Suprapubic skin (tissue), 4 donors: ENCODE measurements around the gene GSG1L. TPM values are rescaled to one million over a fixed set of nuclear protein-coding genes. Genes with fewer than 3 reads are reported as not detected.

Experiments
- DNase-seq, 2 donors: peaks; one replicate each; pipeline ENCODE4 v3.0.0-alpha.2; 2019; ENCODE audit warnings: low spot score in 2 of 2
- H3K27ac ChIP-seq: fragments of 200-600 bp; sonication (generic); one replicate; pipeline ENCODE4 v1.5.1; 2019
- H3K27me3 ChIP-seq: fragments of 200-600 bp; sonication (generic); one replicate; pipeline ENCODE4 v1.5.1; 2019
- H3K36me3 ChIP-seq: fragments of 200-600 bp; sonication (generic); one replicate; pipeline ENCODE4 v1.5.1; 2019
- H3K4me1 ChIP-seq: fragments of 200-600 bp; sonication (generic); one replicate; pipeline ENCODE4 v1.5.1; 2019
- H3K4me3 ChIP-seq: fragments of 200-600 bp; sonication (generic); one replicate; pipeline ENCODE4 v1.5.1; 2019; ENCODE audit warnings: mild to moderate bottlenecking
- H3K9me3 ChIP-seq: fragments of 200-600 bp; sonication (generic); one replicate; pipeline ENCODE4 v1.5.1; 2019
- EP300 ChIP-seq: sonication (generic); formaldehyde crosslinking; IDR thresholded peaks from one replicate; pipeline ENCODE4 v1.6.1; 2017; ENCODE audit warnings: antibody characterized with exemption
- POLR2A ChIP-seq, 2 donors: fragments of 450-650 bp; IDR thresholded peaks; one replicate each; pipeline ENCODE4 v1.6.1; 2017; ENCODE audit warnings: antibody characterized with exemption in 2 of 2, mild to moderate bottlenecking in 2 of 2, moderate library complexity in 2 of 2
- POLR2AphosphoS5 ChIP-seq, 3 donors: sonication (generic); formaldehyde crosslinking; IDR thresholded peaks; one replicate each; pipeline ENCODE4 v1.6.1; 2017; ENCODE audit warnings: antibody characterized with exemption in 3 of 3
- WGBS: methylation state at CpG from one replicate; pipeline ENCODE4 v1.1.5; 2018; 5-methylcytosine and 5-hydroxymethylcytosine counted together
- total RNA-seq, 4 donors: library from RNA; depleted of rRNA; stranded (reverse); fragments of >200 nt; gene quantifications; one replicate each; pipeline ENCODE4 v1.1.0, GENCODE V29; 2016
- TF ChIP-seq, protein P1 (sequence below), 2 donors: fragments of 200-600 bp in 1 of 2; fragments of 450-650 bp in 1 of 2; sonication (generic) in 1 of 2; IDR thresholded peaks; one replicate each; pipeline ENCODE4 v1.5.1; 2016 to 2019; ENCODE audit warnings: antibody characterized with exemption in 2 of 2, mild to moderate bottlenecking in 1 of 2, moderate library complexity in 1 of 2

Gene GSG1L
- total RNA-seq, 4 donors from 2014 or later, result 0.64 to 1.7 TPM; not detected in 2

GRCh38 chr16:27826081-27826892, 237.2 kb downstream of the GSG1L start:
- H3K27me3 ChIP-seq, result no peaks in the 10 kb centered on the region
- WGBS, result 76% methylated on average over 12 of the region's 12 CpGs
- no peaks in the 10 kb centered on the region for H3K4me1 ChIP-seq
- TF ChIP-seq POLR2A (IDR thresholded peaks at IDR 0.05) (no peak), POLR2AphosphoS5 (IDR thresholded peaks at IDR 0.05) (no peak), EP300 (no peak)
- TF ChIP-seq, protein P1, sequence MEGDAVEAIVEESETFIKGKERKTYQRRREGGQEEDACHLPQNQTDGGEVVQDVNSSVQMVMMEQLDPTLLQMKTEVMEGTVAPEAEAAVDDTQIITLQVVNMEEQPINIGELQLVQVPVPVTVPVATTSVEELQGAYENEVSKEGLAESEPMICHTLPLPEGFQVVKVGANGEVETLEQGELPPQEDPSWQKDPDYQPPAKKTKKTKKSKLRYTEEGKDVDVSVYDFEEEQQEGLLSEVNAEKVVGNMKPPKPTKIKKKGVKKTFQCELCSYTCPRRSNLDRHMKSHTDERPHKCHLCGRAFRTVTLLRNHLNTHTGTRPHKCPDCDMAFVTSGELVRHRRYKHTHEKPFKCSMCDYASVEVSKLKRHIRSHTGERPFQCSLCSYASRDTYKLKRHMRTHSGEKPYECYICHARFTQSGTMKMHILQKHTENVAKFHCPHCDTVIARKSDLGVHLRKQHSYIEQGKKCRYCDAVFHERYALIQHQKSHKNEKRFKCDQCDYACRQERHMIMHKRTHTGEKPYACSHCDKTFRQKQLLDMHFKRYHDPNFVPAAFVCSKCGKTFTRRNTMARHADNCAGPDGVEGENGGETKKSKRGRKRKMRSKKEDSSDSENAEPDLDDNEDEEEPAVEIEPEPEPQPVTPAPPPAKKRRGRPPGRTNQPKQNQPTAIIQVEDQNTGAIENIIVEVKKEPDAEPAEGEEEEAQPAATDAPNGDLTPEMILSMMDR (IDR thresholded peaks at IDR 0.05), result no peak
- no peaks in the 10 kb centered on the region for H3K36me3 ChIP-seq
- peak; percentile 25 to 49 for DNase-seq
- H3K4me3 ChIP-seq, result no peak overlapping the region
- no peak overlapping the region for H3K27ac ChIP-seq
- H3K9me3 ChIP-seq, result no peaks in the 10 kb centered on the region

DNA sequence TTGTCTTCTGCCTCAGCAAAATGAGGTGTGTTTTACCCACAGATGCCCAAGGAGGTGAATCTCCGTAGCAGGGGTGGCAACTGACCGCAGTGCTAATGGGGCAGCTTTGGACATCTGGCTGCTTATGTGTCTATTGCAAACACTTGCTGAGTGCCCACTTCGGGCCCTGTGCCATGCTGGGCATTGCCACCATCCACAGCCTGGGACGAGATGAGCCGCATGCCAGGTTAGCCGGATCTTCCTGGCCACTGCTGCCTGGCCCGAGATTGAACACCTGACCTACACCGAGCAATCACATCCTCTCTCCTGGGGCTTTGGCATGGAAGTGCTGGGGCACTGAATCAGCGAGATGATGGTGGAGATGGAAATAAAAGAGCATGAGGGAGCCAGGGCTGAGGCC, 238.7 kb downstream of the GSG1L start:
- 82% methylated on average over 9 of the region's 9 CpGs for WGBS

GRCh38 chr16:27824006-27824405, 239.5 kb downstream of the GSG1L start:
- 82% methylated on average over 6 of the region's 7 CpGs for WGBS
- H3K4me3 ChIP-seq, result no peak overlapping the region

More for the DNA sequence above, 238.7 kb downstream of the GSG1L start:
- DNase-seq, result peak; percentile 21 to 59
- H3K9me3 ChIP-seq, result no peaks in the 10 kb centered on the region
- no peaks in the 10 kb centered on the region for H3K4me1 ChIP-seq
- H3K36me3 ChIP-seq, result no peaks in the 10 kb centered on the region
- TF ChIP-seq, protein P1 (IDR thresholded peaks at IDR 0.05), result no peak
- TF ChIP-seq POLR2AphosphoS5 (IDR thresholded peaks at IDR 0.05) (no peak), POLR2A (IDR thresholded peaks at IDR 0.05) (no peak), EP300 (no peak)
- H3K4me3 ChIP-seq, result no peak overlapping the region
- no peak overlapping the region for H3K27ac ChIP-seq
- no peaks in the 10 kb centered on the region for H3K27me3 ChIP-seq

GRCh38 chr16:27823421-27823820, 240.1 kb downstream of the GSG1L start:
- Histone ChIP-seq H3K27me3 (no peaks in the 10 kb centered on the region), H3K36me3 (no peaks in the 10 kb centered on the region), H3K27ac (no peak overlapping the region), H3K4me1 (no peaks in the 10 kb centered on the region), H3K4me3 (no peak overlapping the region), H3K9me3 (no peaks in the 10 kb centered on the region)
- TF ChIP-seq EP300, result no peak
- TF ChIP-seq, protein P1 (IDR thresholded peaks at IDR 0.05), result no peak
- no peak for TF ChIP-seq POLR2AphosphoS5 (IDR thresholded peaks at IDR 0.05)
- no peak for TF ChIP-seq POLR2A (IDR thresholded peaks at IDR 0.05)
- DNase-seq, result peak in 1 of 2 donors; percentile 18
- 70% methylated on average over 8 of the region's 8 CpGs for WGBS

More at GRCh38 chr16:27824006-27824405, 239.5 kb downstream of the GSG1L start:
- Histone ChIP-seq H3K27ac (no peak overlapping the region), H3K36me3 (no peaks in the 10 kb centered on the region), H3K4me1 (no peaks in the 10 kb centered on the region), H3K9me3 (no peaks in the 10 kb centered on the region), H3K27me3 (no peaks in the 10 kb centered on the region)
- DNase-seq, result peak; percentile 36 to 48
- TF ChIP-seq POLR2A (IDR thresholded peaks at IDR 0.05) (no peak), POLR2AphosphoS5 (IDR thresholded peaks at IDR 0.05) (no peak)
- TF ChIP-seq, protein P1 (IDR thresholded peaks at IDR 0.05), result no peak

DNA sequence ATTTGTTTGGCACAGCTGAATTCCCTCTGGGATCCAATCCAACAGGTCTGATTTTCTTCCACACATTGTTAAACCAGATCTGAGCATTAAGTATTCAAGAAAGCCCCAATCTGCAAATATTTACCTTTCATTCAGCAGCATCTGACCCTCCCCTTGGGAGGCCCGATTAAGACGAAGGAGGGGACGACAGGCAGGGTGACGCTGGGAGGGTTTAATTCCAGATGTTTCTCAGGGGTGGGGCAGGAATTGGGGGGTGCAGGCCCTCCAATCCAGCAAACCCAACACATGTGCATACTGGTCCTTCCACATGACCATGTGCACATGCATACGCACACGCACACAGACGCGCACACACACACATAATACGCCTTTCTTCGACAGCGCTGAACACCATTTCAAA, 240.5 kb downstream of the GSG1L start:
- no peak overlapping the region for H3K27ac ChIP-seq
- DNase-seq, result peak in 1 of 2 donors; percentile 28
- WGBS, result 66% methylated on average over 11 of the region's 11 CpGs

More for the DNA sequence above, 240.5 kb downstream of the GSG1L start:
- H3K4me1 ChIP-seq, result no peaks in the 10 kb centered on the region
- H3K36me3 ChIP-seq, result no peaks in the 10 kb centered on the region
- H3K27me3 ChIP-seq, result no peaks in the 10 kb centered on the region
- no peaks in the 10 kb centered on the region for H3K9me3 ChIP-seq
- TF ChIP-seq, protein P1 (IDR thresholded peaks at IDR 0.05), result no peak
- TF ChIP-seq POLR2A (IDR thresholded peaks at IDR 0.05) (no peak), POLR2AphosphoS5 (IDR thresholded peaks at IDR 0.05) (no peak)
- H3K4me3 ChIP-seq, result no peak overlapping the region
